Osteoblast (primary cell): ENCODE results near the gene CTBP2. TPM values are rescaled to one million over a fixed set of nuclear protein-coding genes. Genes with fewer than 3 reads are reported as not detected.
"Not testable (repeated sequence)": the region's sequence is repeated elsewhere in the genome, so short reads cannot be mapped to it uniquely, and the experiment has no call there.

ENCODE experiments used
- DNase-seq: peaks from one replicate; pipeline ENCODE4 v3.0.0; 2011; ENCODE audit warnings: low spot score, mixed read lengths; ENCODE audit not compliant: insufficient read length; ENCODE audit errors: missing footprints
- H2AFZ ChIP-seq: 2 replicates; pipeline ENCODE4 v1.6.0; 2011; ENCODE audit warnings: mild to moderate bottlenecking, low read length
- H3K27ac ChIP-seq: 2 replicates; pipeline ENCODE4 v1.5.1; 2011; ENCODE audit warnings: mild to moderate bottlenecking, low read depth, low read length, moderate library complexity
- H3K27me3 ChIP-seq: 2 replicates; pipeline ENCODE4 v1.6.0; 2012; ENCODE audit warnings: mild to moderate bottlenecking, control low read depth, inconsistent platforms, low read length, moderate library complexity; ENCODE audit not compliant: insufficient read depth
- H3K36me3 ChIP-seq: 2 replicates; pipeline ENCODE4 v1.5.1; 2011; ENCODE audit warnings: mild to moderate bottlenecking, low read length, control low read depth, moderate library complexity; ENCODE audit not compliant: insufficient read depth
- H3K4me1 ChIP-seq: 2 replicates; pipeline ENCODE4 v1.5.1; 2011; ENCODE audit warnings: mild to moderate bottlenecking, low read length, control low read depth, moderate library complexity; ENCODE audit not compliant: insufficient read depth
- H3K4me2 ChIP-seq: 2 replicates; pipeline ENCODE4 v1.6.0; 2011; ENCODE audit warnings: mild to moderate bottlenecking, low read length; ENCODE audit not compliant: insufficient read depth
- H3K4me3 ChIP-seq: fragments of 200-600 bp; sonication (generic); 3 replicates; pipeline ENCODE4 v1.5.1; 2012; ENCODE audit warnings: mild to moderate bottlenecking, low read length, inconsistent platforms; ENCODE audit not compliant: insufficient read depth
- H3K79me2 ChIP-seq: 2 replicates; pipeline ENCODE4 v1.6.0; 2012; ENCODE audit warnings: mild to moderate bottlenecking, low read length, control low read depth, inconsistent platforms; ENCODE audit not compliant: insufficient read depth
- H3K9me3 ChIP-seq: 2 replicates; pipeline ENCODE4 v1.5.1; 2011; ENCODE audit warnings: low read depth, low read length, control low read depth
- H4K20me1 ChIP-seq: 2 replicates; pipeline ENCODE4 v1.6.0; 2012; ENCODE audit warnings: mild to moderate bottlenecking, low read length, control low read depth; ENCODE audit not compliant: insufficient read depth
- CTCF ChIP-seq: IDR thresholded peaks from 2 replicates; pipeline ENCODE4 v1.5.1; 2011; ENCODE audit warnings: mild to moderate bottlenecking, low read depth, low read length, moderate library complexity; ENCODE audit errors: extremely low read depth
- total RNA-seq: library from RNA; depleted of rRNA; stranded (reverse); fragments of >200 nt; gene quantifications from 2 replicates; pipeline ENCODE4 v1.2.3, GENCODE V29; 2012

The CTBP2 gene
- total RNA-seq, 1 donor, result 65.9 TPM

- peak overlapping the region; percentile 72 for H3K4me2 ChIP-seq
- no peak overlapping the region for H2AFZ ChIP-seq
- H3K9me3 ChIP-seq, result no peaks in the 10 kb centered on the region
- H3K79me2 ChIP-seq, result peaks cover 69% of the 10 kb centered on the region
- peaks cover 29% of the 10 kb centered on the region for H3K4me1 ChIP-seq
- peaks cover 14% of the 10 kb centered on the region for H3K36me3 ChIP-seq
- peaks cover 17% of the 10 kb centered on the region for H4K20me1 ChIP-seq
- TF ChIP-seq CTCF, result peak; percentile 42
- H3K27ac ChIP-seq, result peak overlapping the region; percentile 87
- H3K27me3 ChIP-seq, result no peaks in the 10 kb centered on the region
- peak; percentile 97 for DNase-seq
- H3K4me3 ChIP-seq, result peak overlapping the region; percentile 46
Measured at GRCh38 chr10:125084191-125084613, 76.2 kb downstream of the CTBP2 start.

- peaks cover 66% of the 10 kb centered on the region for H3K79me2 ChIP-seq
- no peaks in the 10 kb centered on the region for H3K9me3 ChIP-seq
- TF ChIP-seq CTCF, result no peak
- no peak overlapping the region for H3K4me3 ChIP-seq
- no peak for DNase-seq
- peak overlapping the region; percentile 87 for H3K27ac ChIP-seq
- peaks cover 11% of the 10 kb centered on the region for H3K36me3 ChIP-seq
- H4K20me1 ChIP-seq, result peaks cover 17% of the 10 kb centered on the region
- no peak overlapping the region for H3K4me2 ChIP-seq
- H3K4me1 ChIP-seq, result peaks cover 29% of the 10 kb centered on the region
- H3K27me3 ChIP-seq, result no peaks in the 10 kb centered on the region
- H2AFZ ChIP-seq, result no peak overlapping the region
Measured at GRCh38 chr10:125083576-125083920, 76.8 kb downstream of the CTBP2 start.

GRCh38 chr10:125082881-125083575 lies 77.3 kb downstream of the CTBP2 start:
- Histone ChIP-seq H3K4me3 (no peak overlapping the region), H3K36me3 (peaks cover 6% of the 10 kb centered on the region), H3K9me3 (no peaks in the 10 kb centered on the region), H3K79me2 (peaks cover 66% of the 10 kb centered on the region), H3K27ac (peak overlapping the region; percentile 87), H3K4me2 (no peak overlapping the region), H2AFZ (no peak overlapping the region), H3K27me3 (no peaks in the 10 kb centered on the region), H3K4me1 (peaks cover 29% of the 10 kb centered on the region), H4K20me1 (peaks cover 13% of the 10 kb centered on the region)
- DNase-seq, result no peak
- TF ChIP-seq CTCF, result no peak

- Histone ChIP-seq H4K20me1 (peaks cover 10% of the 10 kb centered on the region), H3K4me1 (peaks cover 29% of the 10 kb centered on the region), H3K79me2 (peaks cover 64% of the 10 kb centered on the region)
- not testable (repeated sequence) for H3K4me3 ChIP-seq, H3K36me3 ChIP-seq, H3K27ac ChIP-seq, H2AFZ ChIP-seq, DNase-seq, H3K9me3 ChIP-seq, H3K27me3 ChIP-seq, H3K4me2 ChIP-seq
Measured at GRCh38 chr10:125082471-125082870, 77.9 kb downstream of the CTBP2 start.
